Esophagus muscularis mucosa (tissue), 4 donors: ENCODE results near the gene DTNBP1.

Experiments
- EP300 ChIP-seq: sonication (generic); formaldehyde crosslinking; IDR thresholded peaks from one replicate; pipeline ENCODE4 v1.6.1; 2017; ENCODE audit warnings: antibody characterized with exemption
- POLR2A ChIP-seq: fragments of 450-650 bp; IDR thresholded peaks from one replicate; pipeline ENCODE4 v1.6.1; 2017; ENCODE audit warnings: antibody characterized with exemption, moderate library complexity, mild to moderate bottlenecking, low read depth
- POLR2AphosphoS5 ChIP-seq, 2 donors: sonication (generic); formaldehyde crosslinking; IDR thresholded peaks; one replicate each; pipeline ENCODE4 v1.6.1; 2017; ENCODE audit warnings: antibody characterized with exemption in 2 of 2
- TF ChIP-seq, protein P1 (sequence below), 3 experiments: fragments of 200-600 bp in 2 of 3; fragments of 450-650 bp in 1 of 3; sonication (generic) in 2 of 3; IDR thresholded peaks; one replicate each; pipeline ENCODE4 v1.5.1; 2017 to 2019; ENCODE audit warnings: antibody characterized with exemption in 3 of 3, mild to moderate bottlenecking in 2 of 3, moderate library complexity in 1 of 3

DNA sequence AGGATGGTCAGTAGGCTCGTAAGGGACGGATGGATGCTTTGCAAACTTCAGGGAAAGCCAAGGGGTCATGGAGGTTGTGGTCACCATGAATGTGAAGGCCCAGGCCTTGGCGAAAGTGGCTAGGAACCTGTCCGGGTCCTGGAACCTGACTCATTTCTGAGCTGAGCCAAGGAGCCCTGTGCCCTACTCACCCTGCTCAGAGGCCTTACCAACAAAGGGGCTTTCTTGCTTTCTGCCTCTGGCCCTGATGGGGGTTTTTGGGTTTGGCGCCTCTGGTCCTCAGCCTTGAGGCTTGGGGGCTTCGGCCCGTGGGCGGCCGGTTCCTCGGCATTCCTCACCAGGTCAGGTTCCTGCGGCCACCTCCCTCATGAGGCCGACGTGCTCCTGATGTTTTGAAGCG, 155.1 kb downstream of the DTNBP1 start:
- TF ChIP-seq, protein P1, sequence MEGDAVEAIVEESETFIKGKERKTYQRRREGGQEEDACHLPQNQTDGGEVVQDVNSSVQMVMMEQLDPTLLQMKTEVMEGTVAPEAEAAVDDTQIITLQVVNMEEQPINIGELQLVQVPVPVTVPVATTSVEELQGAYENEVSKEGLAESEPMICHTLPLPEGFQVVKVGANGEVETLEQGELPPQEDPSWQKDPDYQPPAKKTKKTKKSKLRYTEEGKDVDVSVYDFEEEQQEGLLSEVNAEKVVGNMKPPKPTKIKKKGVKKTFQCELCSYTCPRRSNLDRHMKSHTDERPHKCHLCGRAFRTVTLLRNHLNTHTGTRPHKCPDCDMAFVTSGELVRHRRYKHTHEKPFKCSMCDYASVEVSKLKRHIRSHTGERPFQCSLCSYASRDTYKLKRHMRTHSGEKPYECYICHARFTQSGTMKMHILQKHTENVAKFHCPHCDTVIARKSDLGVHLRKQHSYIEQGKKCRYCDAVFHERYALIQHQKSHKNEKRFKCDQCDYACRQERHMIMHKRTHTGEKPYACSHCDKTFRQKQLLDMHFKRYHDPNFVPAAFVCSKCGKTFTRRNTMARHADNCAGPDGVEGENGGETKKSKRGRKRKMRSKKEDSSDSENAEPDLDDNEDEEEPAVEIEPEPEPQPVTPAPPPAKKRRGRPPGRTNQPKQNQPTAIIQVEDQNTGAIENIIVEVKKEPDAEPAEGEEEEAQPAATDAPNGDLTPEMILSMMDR (IDR thresholded peaks at IDR 0.05): no peak
- no peak for TF ChIP-seq POLR2A
- TF ChIP-seq POLR2AphosphoS5 (IDR thresholded peaks at IDR 0.05): no peak
- TF ChIP-seq EP300: no peak
